ENCODE data around the gene TAF1A. TPM values are rescaled to one million over a fixed set of nuclear protein-coding genes. Genes with fewer than 3 reads are reported as not detected.
A peak's percentile ranks its signal among the peaks of the same experiment; 100 is the strongest.

Gene TAF1A
- total and polyA plus RNA-seq, 2 experiments from 2014 or later, result 5.4 to 5.6 TPM

- peak overlapping the region; percentile 57 for H3K4me3 ChIP-seq
- peaks cover 24% of the 10 kb centered on the region for H3K4me1 ChIP-seq (ENCODE audit: insufficient read depth)
- no peaks in the 10 kb centered on the region for H3K27me3 ChIP-seq (replicated peaks; ENCODE audit: insufficient read depth)
- no peaks in the 10 kb centered on the region for H3K79me2 ChIP-seq (ENCODE audit: insufficient read depth)
- no peaks in the 10 kb centered on the region for H3K36me3 ChIP-seq (ENCODE audit: low read depth)
- no peaks in the 10 kb centered on the region for H3K9me2 ChIP-seq (ENCODE audit: insufficient read depth)
- H3K4me2 ChIP-seq (ENCODE audit: unreplicated experiment), result peak overlapping the region; percentile 77
- DNase-seq, result peak; percentile 97
- H3F3A ChIP-seq (ENCODE audit: insufficient read depth), result peaks cover 17% of the 10 kb centered on the region
- no peaks in the 10 kb centered on the region for H3K9me3 ChIP-seq (ENCODE audit: low read depth)
- no peak for TF ChIP-seq EZH2phosphoT487 (IDR thresholded peaks at IDR 0.05; ENCODE audit: insufficient read depth, low read depth)
- TF ChIP-seq EZH2 (IDR thresholded peaks at IDR 0.05; ENCODE audit: insufficient read depth, poor library complexity, severe bottlenecking), result no peak
- 0 to 2% methylated on average over 7 of the region's 7 CpGs for WGBS, 2 experiments (ENCODE audit: low coverage in 1 of 2, low lambda C conversion rate in 2 of 2, missing lambda C conversion rate in 2 of 2)
- H3K27ac ChIP-seq, result peak overlapping the region; percentile 86
- H3K9ac ChIP-seq, result peak overlapping the region; percentile 64
- peak overlapping the region; percentile 77 for H2AFZ ChIP-seq
- in situ Hi-C loops (cut with MboI), result no loop called here
- H4K20me1 ChIP-seq (ENCODE audit: insufficient read depth), result no peaks in the 10 kb centered on the region
Measured at GRCh38 chr1:222546548-222547259, 43.0 kb downstream of the TAF1A start.

- no peak for TF ChIP-seq EZH2 (IDR thresholded peaks at IDR 0.05; ENCODE audit: insufficient read depth, poor library complexity, severe bottlenecking)
- TF ChIP-seq EZH2phosphoT487 (IDR thresholded peaks at IDR 0.05; ENCODE audit: insufficient read depth, low read depth), result no peak
- Histone ChIP-seq H4K20me1 (ENCODE audit: insufficient read depth) (no peaks in the 10 kb centered on the region), H3K27ac (peak overlapping the region; percentile 86), H3K9me2 (ENCODE audit: insufficient read depth) (no peaks in the 10 kb centered on the region), H2AFZ (peak overlapping the region; percentile 77; the same call in 1 of the 2 replicates), H3K9me3 (ENCODE audit: low read depth) (no peaks in the 10 kb centered on the region), H3K79me2 (ENCODE audit: insufficient read depth) (no peaks in the 10 kb centered on the region), H3K4me3 (peak overlapping the region; percentile 31; the same call in 1 of the 2 replicates), H3K4me2 (ENCODE audit: unreplicated experiment) (peak overlapping the region; percentile 77), H3K27me3 (replicated peaks; ENCODE audit: insufficient read depth) (no peaks in the 10 kb centered on the region), H3F3A (ENCODE audit: insufficient read depth) (peaks cover 17% of the 10 kb centered on the region), H3K4me1 (ENCODE audit: insufficient read depth) (peaks cover 24% of the 10 kb centered on the region), H3K36me3 (ENCODE audit: low read depth) (no peaks in the 10 kb centered on the region), H3K9ac (peak overlapping the region; percentile 64)
- DNase-seq, result no peak
- 68 to 69% methylated on average over 7 of the region's 7 CpGs for WGBS, 2 experiments (ENCODE audit: low coverage in 1 of 2, low lambda C conversion rate in 2 of 2, missing lambda C conversion rate in 2 of 2)
- in situ Hi-C loops (cut with MboI), result no loop called here
Measured at GRCh38 chr1:222546091-222546490, 43.6 kb downstream of the TAF1A start.

- Histone ChIP-seq H3K79me2 (ENCODE audit: insufficient read depth) (no peaks in the 10 kb centered on the region), H3K9me2 (ENCODE audit: insufficient read depth) (no peaks in the 10 kb centered on the region), H3K4me3 (no peak overlapping the region), H4K20me1 (ENCODE audit: insufficient read depth) (no peaks in the 10 kb centered on the region), H2AFZ (no peak overlapping the region), H3K36me3 (ENCODE audit: low read depth) (no peaks in the 10 kb centered on the region), H3K4me2 (ENCODE audit: unreplicated experiment) (no peak overlapping the region), H3K4me1 (ENCODE audit: insufficient read depth) (peaks cover 24% of the 10 kb centered on the region), H3K27me3 (replicated peaks; ENCODE audit: insufficient read depth) (no peaks in the 10 kb centered on the region), H3F3A (ENCODE audit: insufficient read depth) (peaks cover 17% of the 10 kb centered on the region), H3K9me3 (ENCODE audit: low read depth) (no peaks in the 10 kb centered on the region), H3K27ac (no peak overlapping the region), H3K9ac (no peak overlapping the region)
- TF ChIP-seq EZH2phosphoT487 (IDR thresholded peaks at IDR 0.05; ENCODE audit: insufficient read depth, low read depth), result no peak
- no peak for TF ChIP-seq EZH2 (IDR thresholded peaks at IDR 0.05; ENCODE audit: insufficient read depth, poor library complexity, severe bottlenecking)
- in situ Hi-C loops (cut with MboI), result no loop called here
- WGBS, 2 experiments (ENCODE audit: low coverage in 1 of 2, low lambda C conversion rate in 2 of 2, missing lambda C conversion rate in 2 of 2), result 95 to 96% methylated on average over 21 of the region's 21 CpGs
- DNase-seq, result no peak
Measured at GRCh38 chr1:222543817-222544216, 45.9 kb downstream of the TAF1A start.

GRCh38 chr1:222540598-222540995 lies 49.1 kb downstream of the TAF1A start:
- 46 to 62% methylated on average over 2 of the region's 2 CpGs for WGBS, 2 experiments (ENCODE audit: low coverage in 1 of 2, low lambda C conversion rate in 2 of 2, missing lambda C conversion rate in 2 of 2)
- Histone ChIP-seq H3F3A (ENCODE audit: insufficient read depth) (no peaks in the 10 kb centered on the region), H3K4me3 (no peak overlapping the region), H3K9me2 (ENCODE audit: insufficient read depth) (no peaks in the 10 kb centered on the region), H3K27ac (no peak overlapping the region), H3K9me3 (ENCODE audit: low read depth) (no peaks in the 10 kb centered on the region), H4K20me1 (ENCODE audit: insufficient read depth) (no peaks in the 10 kb centered on the region), H2AFZ (no peak overlapping the region), H3K9ac (no peak overlapping the region), H3K36me3 (ENCODE audit: low read depth) (no peaks in the 10 kb centered on the region), H3K4me2 (ENCODE audit: unreplicated experiment) (no peak overlapping the region), H3K4me1 (ENCODE audit: insufficient read depth) (no peaks in the 10 kb centered on the region), H3K79me2 (ENCODE audit: insufficient read depth) (no peaks in the 10 kb centered on the region), H3K27me3 (replicated peaks; ENCODE audit: insufficient read depth) (no peaks in the 10 kb centered on the region)
- TF ChIP-seq EZH2phosphoT487 (IDR thresholded peaks at IDR 0.05; ENCODE audit: insufficient read depth, low read depth) (no peak), EZH2 (IDR thresholded peaks at IDR 0.05; ENCODE audit: insufficient read depth, poor library complexity, severe bottlenecking) (no peak)
- DNase-seq, result no peak
- in situ Hi-C loops (cut with MboI), result no loop called here
